ENCODE results near the gene MAGEB4.

The MAGEB4 gene

DNA sequence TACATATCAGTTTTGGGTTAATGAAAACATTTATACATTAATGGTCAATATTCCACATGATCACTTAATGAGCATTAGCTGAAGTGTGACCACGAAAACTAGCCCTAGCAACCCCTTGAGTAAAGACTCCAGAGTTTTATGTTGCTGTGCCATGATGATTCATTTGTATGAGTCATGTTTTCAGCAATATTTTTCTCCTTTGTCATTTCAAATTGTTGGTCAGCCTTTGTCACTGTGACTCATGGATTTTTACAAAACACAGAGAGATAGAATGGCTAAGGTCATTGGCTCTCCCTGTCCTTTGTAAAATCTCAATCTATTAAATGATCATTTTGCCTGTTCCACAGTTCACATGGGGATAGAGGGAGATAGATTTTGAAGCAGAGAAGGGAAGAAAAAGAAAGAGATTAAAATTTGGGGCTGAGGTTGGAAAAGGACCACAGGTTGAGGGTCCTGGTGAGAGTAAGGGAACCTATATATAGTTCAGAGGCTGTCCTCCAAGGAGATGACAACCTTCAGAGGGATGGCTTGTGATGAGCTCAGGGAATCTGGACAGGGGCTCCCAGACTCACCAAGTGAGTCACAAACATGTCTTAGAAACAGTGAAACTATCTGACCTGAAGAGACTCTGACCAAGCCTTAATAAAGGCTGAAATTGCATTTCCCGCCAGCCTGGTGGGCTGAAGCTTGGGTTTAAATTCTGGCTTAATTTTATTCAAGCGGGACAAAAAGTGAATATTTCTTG lies 41.8 kb downstream of the MAGEB4 start:
- no peak for DNase-seq (ENCODE audit: low read depth in 1 of 2, low spot score in 1 of 2)

All from stimulated activated CD4-positive, alpha-beta T cell treated with anti-CD3 and anti-CD28 coated beads, Interleukin-15, amount 100 ng/mL, for 1 hour (primary cell).